ENCODE data around the gene ABCB9. TPM values are rescaled to one million over a fixed set of nuclear protein-coding genes. Genes with fewer than 3 reads are reported as not detected.
A peak's percentile ranks its signal among the peaks of the same experiment; 100 is the strongest.

The ABCB9 gene
- total RNA-seq, 1 donor = 12.1 TPM

DNA sequence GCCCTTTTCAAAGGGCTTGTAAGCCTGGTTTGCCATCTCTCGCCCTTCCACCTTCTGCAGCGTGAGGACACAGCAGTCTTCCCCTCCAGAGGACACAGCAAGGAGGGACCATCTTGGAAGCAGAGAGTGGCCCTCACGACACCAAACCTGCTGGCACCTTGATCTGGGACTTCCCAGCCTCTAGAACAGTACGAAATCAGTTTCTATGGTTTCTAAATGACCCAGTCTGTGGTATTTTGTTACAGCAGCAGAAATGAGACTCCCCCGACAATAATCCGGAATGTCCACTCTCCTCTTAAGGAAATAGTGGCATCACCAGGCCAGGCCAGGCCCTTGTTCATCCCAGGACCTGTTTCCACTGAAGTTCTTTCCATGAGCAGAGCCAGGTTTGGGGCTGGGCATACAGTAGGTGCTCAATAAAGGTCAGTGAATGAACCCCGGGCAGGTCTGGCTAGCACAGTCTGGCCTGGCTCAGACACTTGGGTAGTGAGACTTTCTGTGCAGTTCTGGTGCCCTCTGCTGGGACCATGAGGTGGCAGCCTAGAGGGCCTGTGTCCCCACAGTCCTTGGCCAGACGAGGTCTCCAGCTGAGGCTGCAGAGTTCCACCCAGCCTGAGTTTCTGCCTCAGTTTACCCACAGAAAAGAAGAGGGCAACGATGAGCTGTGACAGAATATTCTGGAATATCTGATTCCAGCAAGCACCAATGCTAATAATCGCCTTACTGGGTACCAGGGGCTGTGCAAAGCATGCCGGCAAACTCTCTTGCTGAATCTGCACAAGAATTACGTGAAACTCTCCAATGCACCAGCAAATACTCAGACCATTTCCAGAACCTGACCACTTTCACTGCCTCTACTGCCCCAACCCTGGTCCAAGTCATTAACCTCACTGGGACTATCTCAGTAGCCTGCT lies 14.0 kb downstream of the ABCB9 start:
- TF ChIP-seq, protein P1, sequence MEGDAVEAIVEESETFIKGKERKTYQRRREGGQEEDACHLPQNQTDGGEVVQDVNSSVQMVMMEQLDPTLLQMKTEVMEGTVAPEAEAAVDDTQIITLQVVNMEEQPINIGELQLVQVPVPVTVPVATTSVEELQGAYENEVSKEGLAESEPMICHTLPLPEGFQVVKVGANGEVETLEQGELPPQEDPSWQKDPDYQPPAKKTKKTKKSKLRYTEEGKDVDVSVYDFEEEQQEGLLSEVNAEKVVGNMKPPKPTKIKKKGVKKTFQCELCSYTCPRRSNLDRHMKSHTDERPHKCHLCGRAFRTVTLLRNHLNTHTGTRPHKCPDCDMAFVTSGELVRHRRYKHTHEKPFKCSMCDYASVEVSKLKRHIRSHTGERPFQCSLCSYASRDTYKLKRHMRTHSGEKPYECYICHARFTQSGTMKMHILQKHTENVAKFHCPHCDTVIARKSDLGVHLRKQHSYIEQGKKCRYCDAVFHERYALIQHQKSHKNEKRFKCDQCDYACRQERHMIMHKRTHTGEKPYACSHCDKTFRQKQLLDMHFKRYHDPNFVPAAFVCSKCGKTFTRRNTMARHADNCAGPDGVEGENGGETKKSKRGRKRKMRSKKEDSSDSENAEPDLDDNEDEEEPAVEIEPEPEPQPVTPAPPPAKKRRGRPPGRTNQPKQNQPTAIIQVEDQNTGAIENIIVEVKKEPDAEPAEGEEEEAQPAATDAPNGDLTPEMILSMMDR (IDR thresholded peaks at IDR 0.05; ENCODE audit: insufficient read depth, low read depth, low read length) = peak; percentile 92
- DNase-seq (ENCODE audit: low read depth) = peak; percentile 70
- no peak overlapping the region for H3K4me3 ChIP-seq (ENCODE audit: low read depth, low read length)

DNA sequence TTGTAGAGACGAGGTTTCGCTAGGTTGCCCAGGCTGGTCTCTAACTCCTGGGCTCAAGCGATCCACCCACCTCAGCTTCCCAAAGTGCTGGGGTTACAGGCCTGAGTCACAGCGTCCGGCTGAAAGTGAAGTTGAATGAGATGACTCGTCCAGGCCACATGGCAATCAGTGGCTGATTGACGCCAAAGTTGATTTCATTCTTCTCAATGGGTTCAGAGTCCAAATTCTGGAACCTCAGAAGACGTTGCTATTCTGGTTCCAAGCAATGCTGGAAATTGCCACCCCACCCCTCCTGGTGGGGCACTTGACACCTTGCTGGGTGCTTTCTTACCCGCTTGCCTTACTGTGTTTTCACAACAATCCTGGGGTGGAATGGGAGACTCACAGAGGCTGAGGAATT lies 14.9 kb downstream of the ABCB9 start:
- H3K4me3 ChIP-seq (ENCODE audit: low read depth, low read length) = no peak overlapping the region
- no peak for DNase-seq (ENCODE audit: low read depth)
- TF ChIP-seq, protein P1 (IDR thresholded peaks at IDR 0.05; ENCODE audit: insufficient read depth, low read depth, low read length) = no peak

DNA sequence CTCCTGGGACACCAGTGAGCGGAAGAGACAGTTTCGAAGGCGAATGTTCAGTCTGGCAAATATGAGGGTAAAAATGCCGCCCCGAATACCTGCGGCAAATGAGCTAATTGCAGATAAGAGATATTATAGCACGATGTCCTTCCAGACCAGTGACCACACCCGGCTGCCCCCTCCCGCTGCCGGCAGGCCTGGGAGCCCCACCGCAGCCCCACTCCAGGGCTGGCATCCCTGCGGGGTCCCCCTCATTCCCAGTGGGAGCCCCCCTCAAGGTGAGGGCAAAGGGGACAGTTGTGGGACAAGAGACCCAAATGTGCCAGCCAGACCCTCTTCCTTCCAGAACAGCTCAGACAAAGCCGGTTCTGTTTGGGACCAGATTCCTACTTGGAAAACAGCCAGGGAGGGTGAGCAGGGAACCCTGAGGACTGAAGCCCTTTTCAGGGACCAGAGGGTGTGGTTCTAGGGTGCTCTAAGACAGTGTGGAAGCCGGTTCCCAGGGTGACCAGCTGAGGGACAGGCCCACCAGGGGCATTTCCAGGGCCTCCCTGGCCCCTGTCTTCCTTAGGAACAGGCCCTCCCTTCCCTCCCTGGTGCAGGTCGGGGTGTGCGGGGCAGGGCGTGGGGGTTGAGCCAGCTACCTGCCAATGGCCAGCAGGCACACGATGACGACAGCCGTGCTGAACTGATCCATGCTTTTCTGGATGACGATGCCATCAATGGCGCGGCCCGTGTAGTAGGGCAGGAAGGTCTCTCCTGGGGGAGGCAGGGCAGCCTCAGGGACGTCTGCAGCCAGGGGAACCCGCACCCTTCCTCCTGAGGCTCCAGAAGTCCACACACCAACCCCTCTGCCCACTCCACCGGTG lies 16.2 kb downstream of the ABCB9 start:
- TF ChIP-seq, protein P1 (IDR thresholded peaks at IDR 0.05; ENCODE audit: insufficient read depth, low read depth, low read length) = no peak
- no peak overlapping the region for H3K4me3 ChIP-seq (ENCODE audit: low read depth, low read length)
- DNase-seq (ENCODE audit: low read depth) = no peak

DNA sequence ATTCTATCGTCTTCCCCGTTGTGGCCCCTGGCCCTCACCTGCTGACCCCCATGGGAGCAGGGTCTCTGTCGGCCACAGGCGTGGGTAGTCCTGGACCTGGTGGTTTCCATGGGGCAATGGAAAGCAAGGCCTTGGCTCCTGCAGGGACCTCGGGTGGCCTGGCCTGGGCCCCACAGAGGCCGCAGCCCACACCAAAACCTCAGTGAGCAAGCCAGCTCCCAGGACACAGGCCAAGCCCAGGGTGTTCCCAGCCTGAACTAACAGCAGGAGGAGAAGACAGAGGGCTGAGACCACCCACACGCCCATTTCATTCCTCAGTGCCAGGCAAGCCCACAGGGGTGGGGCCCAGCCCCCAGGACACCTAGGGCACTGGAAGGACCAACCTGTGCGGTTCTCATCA lies 16.9 kb downstream of the ABCB9 start:
- DNase-seq (ENCODE audit: low read depth) = no peak
- H3K4me3 ChIP-seq (ENCODE audit: low read depth, low read length) = no peak overlapping the region
- TF ChIP-seq, protein P1 (IDR thresholded peaks at IDR 0.05; ENCODE audit: insufficient read depth, low read depth, low read length) = no peak

DNA sequence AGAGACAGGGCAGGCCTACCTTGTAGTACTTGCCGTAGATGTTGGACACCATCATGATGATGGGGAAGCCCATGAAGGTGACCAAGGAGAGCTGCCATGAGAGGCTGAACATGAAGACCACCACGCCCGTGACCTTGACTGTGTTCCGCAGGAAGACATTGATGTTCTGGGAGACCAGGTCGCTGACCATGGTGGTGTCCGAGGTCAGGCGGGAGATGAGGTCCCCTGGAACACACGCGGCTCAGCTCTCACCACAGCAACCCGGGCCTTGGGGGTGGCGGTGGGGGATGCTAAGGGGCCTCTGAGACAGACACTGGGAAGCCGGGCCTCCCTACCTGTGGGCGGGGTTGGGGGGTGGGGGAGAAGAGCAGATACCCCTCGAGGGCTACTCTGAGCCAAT lies 17.7 kb downstream of the ABCB9 start:
- no peak for DNase-seq (ENCODE audit: low read depth)
- no peak overlapping the region for H3K4me3 ChIP-seq (ENCODE audit: low read depth, low read length)
- TF ChIP-seq, protein P1 (IDR thresholded peaks at IDR 0.05; ENCODE audit: insufficient read depth, low read depth, low read length) = no peak

DNA sequence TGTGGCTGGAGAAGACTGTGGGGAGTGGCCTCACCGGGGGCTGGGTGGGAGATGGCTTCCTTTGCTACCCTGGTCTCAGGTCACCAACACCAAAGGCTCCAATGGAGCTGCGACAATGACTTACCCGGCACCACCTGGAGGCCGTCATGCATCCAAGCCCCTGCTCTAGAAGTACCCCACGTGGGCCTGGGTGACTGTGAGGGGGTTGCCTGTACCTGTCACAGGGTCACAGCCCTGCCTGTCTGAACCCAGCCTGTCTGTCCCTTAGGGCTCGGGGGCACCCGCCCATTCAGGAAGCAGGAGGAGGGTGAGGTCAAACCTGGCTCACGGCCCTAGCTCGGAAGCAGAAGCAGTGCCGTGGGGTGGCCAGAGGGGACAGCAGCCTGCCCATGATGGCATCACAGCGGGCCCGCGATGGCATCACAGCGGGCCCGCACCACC lies 18.9 kb downstream of the ABCB9 start:
- H3K4me3 ChIP-seq (ENCODE audit: low read depth, low read length) = no peak overlapping the region
- no peak for DNase-seq (ENCODE audit: low read depth)
- TF ChIP-seq, protein P1 (IDR thresholded peaks at IDR 0.05; ENCODE audit: insufficient read depth, low read depth, low read length) = no peak
